Measurements from ENCODE around the gene CEP350.

DNA sequence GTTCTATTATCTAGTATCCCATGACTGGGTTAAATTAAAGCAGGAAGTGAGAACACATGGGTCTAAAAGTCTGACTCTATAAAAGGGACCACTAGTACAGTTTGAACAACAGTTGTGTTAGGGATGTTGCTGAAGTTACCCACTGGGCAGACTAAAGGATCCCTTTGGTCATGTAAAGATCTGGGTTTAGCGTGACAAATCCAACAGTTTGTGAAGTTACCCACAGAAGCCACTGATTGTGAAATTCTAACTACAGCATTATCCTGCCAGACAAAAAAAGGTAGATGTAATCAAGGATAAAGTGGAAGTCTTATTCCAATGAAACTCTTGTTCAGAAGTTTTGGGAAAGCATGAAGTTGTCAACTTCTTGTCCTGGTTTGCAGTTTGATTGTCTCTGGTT, 205.7 kb downstream of the CEP350 start:
- TF ChIP-seq CTCF (IDR thresholded peaks at IDR 0.05), result no peak
- no peak for TF ChIP-seq POLR2A (IDR thresholded peaks at IDR 0.05)
